Ovary (tissue), 3 donors: Measurements from ENCODE around the gene IL17RA.

Experiments
- POLR2A ChIP-seq: fragments of 450-650 bp; IDR thresholded peaks from one replicate; pipeline ENCODE4 v1.6.1; 2017; ENCODE audit warnings: antibody characterized with exemption, mild to moderate bottlenecking, moderate library complexity
- TF ChIP-seq, protein P1 (sequence below), 3 donors: fragments of 450-650 bp in 2 of 3; fragments of 200-600 bp in 1 of 3; IDR thresholded peaks; one replicate each; pipeline versions ENCODE4 v1.5.1 to v1.8.0; 2016 to 2022; ENCODE audit warnings: antibody characterized with exemption in 3 of 3, mild to moderate bottlenecking in 1 of 3
- donor health status: DM: no; HTN: no; CAD: no.

DNA sequence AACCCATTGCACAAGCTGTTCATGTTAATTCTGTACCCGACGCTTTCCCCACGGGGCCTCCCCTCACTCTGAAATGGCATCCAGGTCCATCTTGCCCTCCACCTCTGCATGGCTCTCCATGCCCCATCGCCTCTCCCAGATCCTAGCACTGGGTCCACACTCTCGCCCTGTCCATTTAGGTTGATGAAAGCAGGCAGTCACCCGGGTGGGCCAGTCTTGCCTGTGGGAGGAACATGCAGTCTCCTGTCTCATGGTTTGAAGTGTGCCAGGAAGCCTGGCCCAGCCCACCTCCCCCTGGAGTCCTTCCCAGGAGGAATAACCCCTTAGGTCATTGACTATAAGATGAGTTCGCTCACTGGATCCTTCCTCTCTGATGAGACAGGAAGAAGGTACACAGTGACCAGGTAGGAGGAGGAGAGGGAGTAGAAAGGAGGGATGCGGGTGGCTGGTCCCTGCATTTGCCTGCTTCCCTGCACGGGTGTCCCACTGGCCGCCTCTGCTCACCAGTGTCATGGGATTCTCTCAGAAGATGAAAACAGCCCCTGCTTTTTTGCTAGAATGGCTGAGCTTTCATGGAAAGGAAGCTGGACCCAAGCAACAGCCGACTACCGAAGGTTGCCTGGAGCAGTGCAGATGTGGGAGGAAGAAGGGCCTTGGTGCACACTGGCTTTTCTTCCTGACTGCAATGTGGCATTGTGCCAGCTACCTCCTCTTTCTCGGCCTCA lies 29.5 kb downstream of the IL17RA start:
- TF ChIP-seq, protein P1, sequence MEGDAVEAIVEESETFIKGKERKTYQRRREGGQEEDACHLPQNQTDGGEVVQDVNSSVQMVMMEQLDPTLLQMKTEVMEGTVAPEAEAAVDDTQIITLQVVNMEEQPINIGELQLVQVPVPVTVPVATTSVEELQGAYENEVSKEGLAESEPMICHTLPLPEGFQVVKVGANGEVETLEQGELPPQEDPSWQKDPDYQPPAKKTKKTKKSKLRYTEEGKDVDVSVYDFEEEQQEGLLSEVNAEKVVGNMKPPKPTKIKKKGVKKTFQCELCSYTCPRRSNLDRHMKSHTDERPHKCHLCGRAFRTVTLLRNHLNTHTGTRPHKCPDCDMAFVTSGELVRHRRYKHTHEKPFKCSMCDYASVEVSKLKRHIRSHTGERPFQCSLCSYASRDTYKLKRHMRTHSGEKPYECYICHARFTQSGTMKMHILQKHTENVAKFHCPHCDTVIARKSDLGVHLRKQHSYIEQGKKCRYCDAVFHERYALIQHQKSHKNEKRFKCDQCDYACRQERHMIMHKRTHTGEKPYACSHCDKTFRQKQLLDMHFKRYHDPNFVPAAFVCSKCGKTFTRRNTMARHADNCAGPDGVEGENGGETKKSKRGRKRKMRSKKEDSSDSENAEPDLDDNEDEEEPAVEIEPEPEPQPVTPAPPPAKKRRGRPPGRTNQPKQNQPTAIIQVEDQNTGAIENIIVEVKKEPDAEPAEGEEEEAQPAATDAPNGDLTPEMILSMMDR (IDR thresholded peaks at IDR 0.05) = no peak
- no peak for TF ChIP-seq POLR2A
